Neural progenitor cell (in vitro differentiated cells): ENCODE results near the gene HOATZ.

ENCODE experiments used
- EZH2phosphoT487 ChIP-seq: fragments of 200-600 bp; sonication (generic); IDR thresholded peaks from 2 replicates; pipeline ENCODE4 v1.6.1; 2017; ENCODE audit warnings: antibody characterized with exemption
- TF ChIP-seq, protein P1 (sequence below): fragments of 200-600 bp; sonication (generic); IDR thresholded peaks from 2 replicates; pipeline ENCODE4 v1.5.1; 2017; ENCODE audit warnings: antibody characterized with exemption, mild to moderate bottlenecking

DNA sequence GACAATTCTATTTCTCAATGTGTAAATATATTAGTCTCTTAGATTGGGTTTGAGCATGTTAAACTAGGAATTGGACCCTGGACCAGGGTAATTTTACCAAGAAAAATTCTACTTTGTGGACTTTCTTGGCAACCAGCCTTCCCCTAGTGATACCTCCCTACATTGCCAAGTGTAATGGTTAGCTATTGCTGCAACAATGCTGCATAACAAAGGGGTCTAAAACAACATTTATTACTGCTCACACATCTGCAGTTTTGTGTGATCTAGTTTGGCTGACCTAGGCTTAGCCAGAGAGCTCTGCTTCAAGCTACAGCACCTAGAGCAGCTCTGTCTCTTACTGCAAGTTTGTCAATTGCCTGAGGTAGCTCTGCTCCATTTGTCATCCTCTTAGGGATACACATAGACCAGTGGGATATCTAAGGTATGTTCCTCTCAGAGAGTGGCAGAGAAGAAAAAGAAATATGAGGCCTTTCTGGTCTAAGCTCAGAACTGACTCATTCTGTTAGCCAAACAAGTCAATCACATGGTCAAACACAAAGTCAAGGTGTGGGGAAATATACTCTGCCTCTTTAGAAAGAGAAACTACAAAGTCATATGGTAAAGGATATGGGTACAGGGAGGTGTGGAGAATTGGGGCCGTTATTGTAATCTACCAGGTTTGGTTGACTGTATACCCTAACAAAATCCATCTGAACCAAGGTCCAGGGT is 24.0 kb downstream of the HOATZ start:
- TF ChIP-seq, protein P1, sequence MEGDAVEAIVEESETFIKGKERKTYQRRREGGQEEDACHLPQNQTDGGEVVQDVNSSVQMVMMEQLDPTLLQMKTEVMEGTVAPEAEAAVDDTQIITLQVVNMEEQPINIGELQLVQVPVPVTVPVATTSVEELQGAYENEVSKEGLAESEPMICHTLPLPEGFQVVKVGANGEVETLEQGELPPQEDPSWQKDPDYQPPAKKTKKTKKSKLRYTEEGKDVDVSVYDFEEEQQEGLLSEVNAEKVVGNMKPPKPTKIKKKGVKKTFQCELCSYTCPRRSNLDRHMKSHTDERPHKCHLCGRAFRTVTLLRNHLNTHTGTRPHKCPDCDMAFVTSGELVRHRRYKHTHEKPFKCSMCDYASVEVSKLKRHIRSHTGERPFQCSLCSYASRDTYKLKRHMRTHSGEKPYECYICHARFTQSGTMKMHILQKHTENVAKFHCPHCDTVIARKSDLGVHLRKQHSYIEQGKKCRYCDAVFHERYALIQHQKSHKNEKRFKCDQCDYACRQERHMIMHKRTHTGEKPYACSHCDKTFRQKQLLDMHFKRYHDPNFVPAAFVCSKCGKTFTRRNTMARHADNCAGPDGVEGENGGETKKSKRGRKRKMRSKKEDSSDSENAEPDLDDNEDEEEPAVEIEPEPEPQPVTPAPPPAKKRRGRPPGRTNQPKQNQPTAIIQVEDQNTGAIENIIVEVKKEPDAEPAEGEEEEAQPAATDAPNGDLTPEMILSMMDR = no peak
- TF ChIP-seq EZH2phosphoT487 = no peak
